ENCODE results near the gene SP3. TPM values are rescaled to one million over a fixed set of nuclear protein-coding genes. Genes with fewer than 3 reads are reported as not detected.

Gene SP3
- total and polyA plus RNA-seq, 2 experiments from 2014 or later: 24.1 to 110 TPM

DNA sequence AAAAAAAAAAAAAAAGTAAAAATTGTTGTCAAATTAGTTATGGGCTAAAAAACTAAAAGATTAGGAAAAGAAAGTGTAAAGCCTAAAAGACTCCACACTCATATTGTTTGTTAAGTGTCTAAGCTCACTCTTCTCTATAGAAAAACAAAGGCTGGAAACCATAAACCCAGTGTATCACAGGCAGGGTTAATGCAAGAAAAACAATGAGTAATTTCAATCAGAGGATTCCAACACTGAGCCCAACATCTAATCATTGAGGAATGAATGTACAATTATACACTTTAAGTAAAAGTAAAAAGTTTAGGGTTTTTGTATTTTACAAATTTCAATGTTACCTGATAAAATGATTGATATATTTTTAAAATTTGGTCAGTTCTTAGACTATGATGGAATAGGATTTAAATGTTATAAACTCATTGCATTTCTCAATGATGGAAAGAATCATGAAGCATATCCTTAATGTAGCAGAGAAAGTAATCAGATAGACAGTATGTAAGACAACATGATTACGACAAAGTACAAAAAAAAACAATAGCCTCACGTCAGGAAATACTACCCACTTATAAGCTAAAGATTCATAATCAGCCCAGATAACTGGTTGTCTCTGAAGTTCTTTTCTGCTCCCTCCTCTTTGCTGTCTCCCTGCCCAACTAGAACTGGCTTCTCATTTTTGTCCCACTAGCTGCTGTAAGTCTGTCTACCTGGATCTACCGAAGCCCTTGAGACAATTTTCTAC is 44.5 kb upstream of the SP3 start:
- Histone ChIP-seq H2AFZ (no peak overlapping the region), H3K79me2 (replicated peaks; ENCODE audit: insufficient read depth) (no peaks in the 10 kb centered on the region), H3K9me2 (ENCODE audit: insufficient read depth) (no peaks in the 10 kb centered on the region), H3K4me3 (no peak overlapping the region), H3K27me3 (ENCODE audit: insufficient read depth) (peaks cover 12% of the 10 kb centered on the region; the same call in 1 of the 2 replicates), H3K27ac (ENCODE audit: low read depth) (no peak overlapping the region), H3K4me2 (no peak overlapping the region), H3K4me1 (ENCODE audit: insufficient read depth) (peaks cover 15% of the 10 kb centered on the region), H3F3A (replicated peaks; ENCODE audit: low read depth) (no peaks in the 10 kb centered on the region), H4K20me1 (replicated peaks; ENCODE audit: insufficient read depth) (no peaks in the 10 kb centered on the region), H3K36me3 (ENCODE audit: insufficient read depth) (no peaks in the 10 kb centered on the region)
- ATAC-seq: no peak
- Mint-ChIP-seq H3K36me3 (ENCODE audit: low read depth) (no peaks in the 10 kb centered on the region), H3K9me3 (no peaks in the 10 kb centered on the region), H3K4me3 (no peak overlapping the region), H3K4me1 (peaks cover 25% of the 10 kb centered on the region), H3K27ac (no peak overlapping the region), H3K27me3 (ENCODE audit: insufficient read depth, low read depth, poor library complexity) (peaks cover 6% of the 10 kb centered on the region)
- no peak for TF ChIP-seq CREB1 (CRISPR knock-in tag; IDR thresholded peaks at IDR 0.05; ENCODE audit: low read depth)
- TF ChIP-seq, protein P1, sequence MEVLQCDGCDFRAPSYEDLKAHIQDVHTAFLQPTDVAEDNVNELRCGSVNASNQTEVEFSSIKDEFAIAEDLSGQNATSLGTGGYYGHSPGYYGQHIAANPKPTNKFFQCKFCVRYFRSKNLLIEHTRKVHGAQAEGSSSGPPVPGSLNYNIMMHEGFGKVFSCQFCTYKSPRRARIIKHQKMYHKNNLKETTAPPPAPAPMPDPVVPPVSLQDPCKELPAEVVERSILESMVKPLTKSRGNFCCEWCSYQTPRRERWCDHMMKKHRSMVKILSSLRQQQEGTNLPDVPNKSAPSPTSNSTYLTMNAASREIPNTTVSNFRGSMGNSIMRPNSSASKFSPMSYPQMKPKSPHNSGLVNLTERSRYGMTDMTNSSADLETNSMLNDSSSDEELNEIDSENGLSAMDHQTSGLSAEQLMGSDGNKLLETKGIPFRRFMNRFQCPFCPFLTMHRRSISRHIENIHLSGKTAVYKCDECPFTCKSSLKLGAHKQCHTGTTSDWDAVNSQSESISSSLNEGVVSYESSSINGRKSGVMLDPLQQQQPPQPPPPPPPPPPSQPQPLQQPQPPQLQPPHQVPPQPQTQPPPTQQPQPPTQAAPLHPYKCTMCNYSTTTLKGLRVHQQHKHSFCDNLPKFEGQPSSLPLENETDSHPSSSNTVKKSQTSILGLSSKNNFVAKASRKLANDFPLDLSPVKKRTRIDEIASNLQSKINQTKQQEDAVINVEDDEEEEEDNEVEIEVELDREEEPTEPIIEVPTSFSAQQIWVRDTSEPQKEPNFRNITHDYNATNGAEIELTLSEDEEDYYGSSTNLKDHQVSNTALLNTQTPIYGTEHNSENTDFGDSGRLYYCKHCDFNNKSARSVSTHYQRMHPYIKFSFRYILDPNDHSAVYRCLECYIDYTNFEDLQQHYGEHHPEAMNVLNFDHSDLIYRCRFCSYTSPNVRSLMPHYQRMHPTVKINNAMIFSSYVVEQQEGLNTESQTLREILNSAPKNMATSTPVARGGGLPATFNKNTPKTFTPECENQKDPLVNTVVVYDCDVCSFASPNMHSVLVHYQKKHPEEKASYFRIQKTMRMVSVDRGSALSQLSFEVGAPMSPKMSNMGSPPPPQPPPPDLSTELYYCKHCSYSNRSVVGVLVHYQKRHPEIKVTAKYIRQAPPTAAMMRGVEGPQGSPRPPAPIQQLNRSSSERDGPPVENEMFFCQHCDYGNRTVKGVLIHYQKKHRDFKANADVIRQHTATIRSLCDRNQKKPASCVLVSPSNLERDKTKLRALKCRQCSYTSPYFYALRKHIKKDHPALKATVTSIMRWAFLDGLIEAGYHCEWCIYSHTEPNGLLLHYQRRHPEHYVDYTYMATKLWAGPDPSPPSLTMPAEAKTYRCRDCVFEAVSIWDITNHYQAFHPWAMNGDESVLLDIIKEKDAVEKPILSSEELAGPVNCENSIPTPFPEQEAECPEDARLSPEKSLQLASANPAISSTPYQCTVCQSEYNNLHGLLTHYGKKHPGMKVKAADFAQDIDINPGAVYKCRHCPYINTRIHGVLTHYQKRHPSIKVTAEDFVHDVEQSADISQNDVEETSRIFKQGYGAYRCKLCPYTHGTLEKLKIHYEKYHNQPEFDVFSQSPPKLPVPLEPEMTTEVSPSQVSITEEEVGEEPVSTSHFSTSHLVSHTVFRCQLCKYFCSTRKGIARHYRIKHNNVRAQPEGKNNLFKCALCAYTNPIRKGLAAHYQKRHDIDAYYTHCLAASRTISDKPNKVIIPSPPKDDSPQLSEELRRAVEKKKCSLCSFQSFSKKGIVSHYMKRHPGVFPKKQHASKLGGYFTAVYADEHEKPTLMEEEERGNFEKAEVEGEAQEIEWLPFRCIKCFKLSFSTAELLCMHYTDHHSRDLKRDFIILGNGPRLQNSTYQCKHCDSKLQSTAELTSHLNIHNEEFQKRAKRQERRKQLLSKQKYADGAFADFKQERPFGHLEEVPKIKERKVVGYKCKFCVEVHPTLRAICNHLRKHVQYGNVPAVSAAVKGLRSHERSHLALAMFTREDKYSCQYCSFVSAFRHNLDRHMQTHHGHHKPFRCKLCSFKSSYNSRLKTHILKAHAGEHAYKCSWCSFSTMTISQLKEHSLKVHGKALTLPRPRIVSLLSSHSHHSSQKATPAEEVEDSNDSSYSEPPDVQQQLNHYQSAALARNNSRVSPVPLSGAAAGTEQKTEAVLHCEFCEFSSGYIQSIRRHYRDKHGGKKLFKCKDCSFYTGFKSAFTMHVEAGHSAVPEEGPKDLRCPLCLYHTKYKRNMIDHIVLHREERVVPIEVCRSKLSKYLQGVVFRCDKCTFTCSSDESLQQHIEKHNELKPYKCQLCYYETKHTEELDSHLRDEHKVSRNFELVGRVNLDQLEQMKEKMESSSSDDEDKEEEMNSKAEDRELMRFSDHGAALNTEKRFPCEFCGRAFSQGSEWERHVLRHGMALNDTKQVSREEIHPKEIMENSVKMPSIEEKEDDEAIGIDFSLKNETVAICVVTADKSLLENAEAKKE (CRISPR knock-in tag; IDR thresholded peaks at IDR 0.05): no peak
- no peak for TF ChIP-seq ZNF331 (CRISPR knock-in tag; IDR thresholded peaks at IDR 0.05; ENCODE audit: low read depth)
- no peak for TF ChIP-seq POLR2AphosphoS5 (IDR thresholded peaks at IDR 0.05; ENCODE audit: low read depth)
- TF ChIP-seq, protein P2, sequence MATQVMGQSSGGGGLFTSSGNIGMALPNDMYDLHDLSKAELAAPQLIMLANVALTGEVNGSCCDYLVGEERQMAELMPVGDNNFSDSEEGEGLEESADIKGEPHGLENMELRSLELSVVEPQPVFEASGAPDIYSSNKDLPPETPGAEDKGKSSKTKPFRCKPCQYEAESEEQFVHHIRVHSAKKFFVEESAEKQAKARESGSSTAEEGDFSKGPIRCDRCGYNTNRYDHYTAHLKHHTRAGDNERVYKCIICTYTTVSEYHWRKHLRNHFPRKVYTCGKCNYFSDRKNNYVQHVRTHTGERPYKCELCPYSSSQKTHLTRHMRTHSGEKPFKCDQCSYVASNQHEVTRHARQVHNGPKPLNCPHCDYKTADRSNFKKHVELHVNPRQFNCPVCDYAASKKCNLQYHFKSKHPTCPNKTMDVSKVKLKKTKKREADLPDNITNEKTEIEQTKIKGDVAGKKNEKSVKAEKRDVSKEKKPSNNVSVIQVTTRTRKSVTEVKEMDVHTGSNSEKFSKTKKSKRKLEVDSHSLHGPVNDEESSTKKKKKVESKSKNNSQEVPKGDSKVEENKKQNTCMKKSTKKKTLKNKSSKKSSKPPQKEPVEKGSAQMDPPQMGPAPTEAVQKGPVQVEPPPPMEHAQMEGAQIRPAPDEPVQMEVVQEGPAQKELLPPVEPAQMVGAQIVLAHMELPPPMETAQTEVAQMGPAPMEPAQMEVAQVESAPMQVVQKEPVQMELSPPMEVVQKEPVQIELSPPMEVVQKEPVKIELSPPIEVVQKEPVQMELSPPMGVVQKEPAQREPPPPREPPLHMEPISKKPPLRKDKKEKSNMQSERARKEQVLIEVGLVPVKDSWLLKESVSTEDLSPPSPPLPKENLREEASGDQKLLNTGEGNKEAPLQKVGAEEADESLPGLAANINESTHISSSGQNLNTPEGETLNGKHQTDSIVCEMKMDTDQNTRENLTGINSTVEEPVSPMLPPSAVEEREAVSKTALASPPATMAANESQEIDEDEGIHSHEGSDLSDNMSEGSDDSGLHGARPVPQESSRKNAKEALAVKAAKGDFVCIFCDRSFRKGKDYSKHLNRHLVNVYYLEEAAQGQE (IDR thresholded peaks at IDR 0.05; ENCODE audit: unreplicated experiment): no peak
- TF ChIP-seq NANOG (IDR thresholded peaks at IDR 0.05; ENCODE audit: borderline replicate concordance): no peak
- no peak for TF ChIP-seq STAT1 (IDR thresholded peaks at IDR 0.05; ENCODE audit: unreplicated experiment)
- TF ChIP-seq EZH2 (IDR thresholded peaks at IDR 0.05; ENCODE audit: low read depth, unreplicated experiment): no peak
- TF ChIP-seq, protein P3, sequence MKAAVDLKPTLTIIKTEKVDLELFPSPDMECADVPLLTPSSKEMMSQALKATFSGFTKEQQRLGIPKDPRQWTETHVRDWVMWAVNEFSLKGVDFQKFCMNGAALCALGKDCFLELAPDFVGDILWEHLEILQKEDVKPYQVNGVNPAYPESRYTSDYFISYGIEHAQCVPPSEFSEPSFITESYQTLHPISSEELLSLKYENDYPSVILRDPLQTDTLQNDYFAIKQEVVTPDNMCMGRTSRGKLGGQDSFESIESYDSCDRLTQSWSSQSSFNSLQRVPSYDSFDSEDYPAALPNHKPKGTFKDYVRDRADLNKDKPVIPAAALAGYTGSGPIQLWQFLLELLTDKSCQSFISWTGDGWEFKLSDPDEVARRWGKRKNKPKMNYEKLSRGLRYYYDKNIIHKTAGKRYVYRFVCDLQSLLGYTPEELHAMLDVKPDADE (IDR thresholded peaks at IDR 0.05): no peak
- no peak for TF ChIP-seq EZH2phosphoT487 (IDR thresholded peaks at IDR 0.05; ENCODE audit: unreplicated experiment)
- no peak for TF ChIP-seq ZNF114 (CRISPR knock-in tag; IDR thresholded peaks at IDR 0.05)
- TF ChIP-seq JUNB (IDR thresholded peaks at IDR 0.05; ENCODE audit: unreplicated experiment): no peak
- TF ChIP-seq, protein P4, sequence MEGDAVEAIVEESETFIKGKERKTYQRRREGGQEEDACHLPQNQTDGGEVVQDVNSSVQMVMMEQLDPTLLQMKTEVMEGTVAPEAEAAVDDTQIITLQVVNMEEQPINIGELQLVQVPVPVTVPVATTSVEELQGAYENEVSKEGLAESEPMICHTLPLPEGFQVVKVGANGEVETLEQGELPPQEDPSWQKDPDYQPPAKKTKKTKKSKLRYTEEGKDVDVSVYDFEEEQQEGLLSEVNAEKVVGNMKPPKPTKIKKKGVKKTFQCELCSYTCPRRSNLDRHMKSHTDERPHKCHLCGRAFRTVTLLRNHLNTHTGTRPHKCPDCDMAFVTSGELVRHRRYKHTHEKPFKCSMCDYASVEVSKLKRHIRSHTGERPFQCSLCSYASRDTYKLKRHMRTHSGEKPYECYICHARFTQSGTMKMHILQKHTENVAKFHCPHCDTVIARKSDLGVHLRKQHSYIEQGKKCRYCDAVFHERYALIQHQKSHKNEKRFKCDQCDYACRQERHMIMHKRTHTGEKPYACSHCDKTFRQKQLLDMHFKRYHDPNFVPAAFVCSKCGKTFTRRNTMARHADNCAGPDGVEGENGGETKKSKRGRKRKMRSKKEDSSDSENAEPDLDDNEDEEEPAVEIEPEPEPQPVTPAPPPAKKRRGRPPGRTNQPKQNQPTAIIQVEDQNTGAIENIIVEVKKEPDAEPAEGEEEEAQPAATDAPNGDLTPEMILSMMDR (conservative IDR thresholded peaks at IDR 0.05; ENCODE audit: low read depth in 2 of 2): no peak
- DNase-seq (ENCODE audit: low spot score): no peak

Measured in GM23338 (cell line).